Breast epithelium (tissue), 3 donors: ENCODE measurements around the gene TRAF3IP1.

ENCODE experiments used
- POLR2A ChIP-seq: fragments of 450-650 bp; IDR thresholded peaks from one replicate; pipeline ENCODE4 v1.6.1; 2016; ENCODE audit warnings: antibody characterized with exemption, mild to moderate bottlenecking, moderate library complexity
- POLR2AphosphoS5 ChIP-seq, 3 donors: sonication (generic); formaldehyde crosslinking; IDR thresholded peaks; one replicate each; pipeline ENCODE4 v1.6.1; 2017; ENCODE audit warnings: antibody characterized with exemption in 3 of 3
- TF ChIP-seq, protein P1 (sequence below), 3 donors: fragments of 450-650 bp; IDR thresholded peaks; one replicate each; pipeline ENCODE4 v1.5.1; 2016 to 2017; ENCODE audit warnings: antibody characterized with exemption in 3 of 3, mild to moderate bottlenecking in 3 of 3, moderate library complexity in 3 of 3

DNA sequence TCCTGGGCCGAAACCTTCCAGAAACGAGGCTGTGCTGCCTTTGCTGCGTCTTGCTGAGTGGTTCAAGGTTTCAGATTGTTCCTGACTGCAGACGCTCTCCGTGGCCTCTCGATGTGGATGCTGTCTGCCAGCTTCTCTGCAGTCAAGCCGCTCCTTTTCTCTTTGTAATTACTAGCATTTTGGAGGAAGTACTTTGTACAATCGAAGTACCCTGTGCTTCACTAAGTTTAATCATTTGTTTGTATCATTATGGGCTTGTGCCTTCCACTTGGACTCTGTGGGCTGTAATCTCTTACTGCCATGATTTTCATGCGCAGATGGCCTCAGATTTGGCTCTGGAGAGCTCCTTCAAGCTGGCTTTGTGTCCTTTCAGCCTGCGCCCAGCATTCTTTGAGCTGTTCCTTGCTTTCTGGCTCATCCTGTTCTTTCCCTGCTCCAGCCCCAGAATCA lies 49.3 kb downstream of the TRAF3IP1 start:
- TF ChIP-seq, protein P1, sequence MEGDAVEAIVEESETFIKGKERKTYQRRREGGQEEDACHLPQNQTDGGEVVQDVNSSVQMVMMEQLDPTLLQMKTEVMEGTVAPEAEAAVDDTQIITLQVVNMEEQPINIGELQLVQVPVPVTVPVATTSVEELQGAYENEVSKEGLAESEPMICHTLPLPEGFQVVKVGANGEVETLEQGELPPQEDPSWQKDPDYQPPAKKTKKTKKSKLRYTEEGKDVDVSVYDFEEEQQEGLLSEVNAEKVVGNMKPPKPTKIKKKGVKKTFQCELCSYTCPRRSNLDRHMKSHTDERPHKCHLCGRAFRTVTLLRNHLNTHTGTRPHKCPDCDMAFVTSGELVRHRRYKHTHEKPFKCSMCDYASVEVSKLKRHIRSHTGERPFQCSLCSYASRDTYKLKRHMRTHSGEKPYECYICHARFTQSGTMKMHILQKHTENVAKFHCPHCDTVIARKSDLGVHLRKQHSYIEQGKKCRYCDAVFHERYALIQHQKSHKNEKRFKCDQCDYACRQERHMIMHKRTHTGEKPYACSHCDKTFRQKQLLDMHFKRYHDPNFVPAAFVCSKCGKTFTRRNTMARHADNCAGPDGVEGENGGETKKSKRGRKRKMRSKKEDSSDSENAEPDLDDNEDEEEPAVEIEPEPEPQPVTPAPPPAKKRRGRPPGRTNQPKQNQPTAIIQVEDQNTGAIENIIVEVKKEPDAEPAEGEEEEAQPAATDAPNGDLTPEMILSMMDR (IDR thresholded peaks at IDR 0.05): no peak
- no peak for TF ChIP-seq POLR2AphosphoS5 (IDR thresholded peaks at IDR 0.05)
- no peak for TF ChIP-seq POLR2A
